SIG-M5 (cell line): ENCODE measurements around the gene COMMD10.
"Not testable (repeated sequence)": the region's sequence is repeated elsewhere in the genome, so short reads cannot be mapped to it uniquely, and the experiment has no call there.

Experiments used
- DNase-seq: peaks from one replicate; lab custom pipeline; 2025; lab: John Stamatoyannopoulos, UW

Gene COMMD10

DNA sequence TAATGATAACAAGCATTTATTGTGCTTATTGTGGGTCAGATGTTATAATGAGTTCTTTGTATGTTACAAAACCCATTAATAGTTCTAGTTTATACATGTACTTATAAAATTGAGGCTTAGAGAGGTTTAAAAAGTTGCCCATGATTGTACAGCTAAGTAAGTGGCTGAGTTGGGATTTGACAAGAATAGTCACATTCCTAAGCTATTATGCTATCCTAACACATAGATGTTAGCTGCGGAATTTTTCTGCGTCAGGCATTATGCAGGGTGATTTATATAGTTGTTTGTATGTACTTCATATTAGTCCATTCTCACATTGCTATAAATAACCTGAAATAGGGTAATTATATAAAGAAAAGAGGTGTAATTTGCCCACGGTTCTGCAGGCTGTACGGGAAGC, 12.5 kb downstream of the COMMD10 start:
- DNase-seq, result no peak

DNA sequence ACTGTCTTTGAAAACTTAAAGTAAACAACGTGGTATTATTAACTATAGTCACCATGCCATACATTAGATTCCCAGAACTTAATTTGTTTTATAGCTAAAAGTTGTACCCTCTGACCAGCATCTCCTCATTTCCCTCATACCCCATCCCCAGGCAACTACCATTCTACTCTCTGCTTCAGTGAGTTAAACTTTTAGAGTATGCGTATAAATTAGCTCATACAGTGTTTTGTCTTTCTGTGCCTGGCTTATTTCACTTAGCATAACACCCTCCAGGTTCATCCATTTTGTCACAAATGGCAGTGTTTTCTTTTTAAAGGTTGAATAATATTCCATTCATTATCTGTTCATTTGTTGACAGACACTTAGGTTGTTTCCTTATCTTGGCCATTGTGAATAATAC, 14.2 kb downstream of the COMMD10 start:
- no peak for DNase-seq

DNA sequence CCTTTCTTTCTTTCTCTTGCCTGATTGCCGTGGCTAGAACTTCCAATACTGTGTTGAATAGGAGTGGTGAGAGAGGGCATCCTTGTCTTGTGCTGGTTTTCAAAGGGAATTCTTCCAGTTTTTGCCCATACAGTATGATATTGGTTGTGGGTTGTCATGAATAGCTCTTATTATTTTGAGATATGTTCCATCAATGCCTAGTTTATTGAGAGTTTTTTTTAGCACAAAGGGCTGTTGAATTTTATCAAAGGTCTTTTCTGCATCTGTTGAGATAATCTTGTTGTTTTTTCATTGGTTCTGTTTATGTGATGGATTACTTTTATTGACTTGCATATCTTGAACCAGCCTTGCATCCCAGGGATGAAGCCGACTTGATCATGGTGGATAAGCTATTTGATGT, 20.1 kb downstream of the COMMD10 start:
- not testable (repeated sequence) for DNase-seq

DNA sequence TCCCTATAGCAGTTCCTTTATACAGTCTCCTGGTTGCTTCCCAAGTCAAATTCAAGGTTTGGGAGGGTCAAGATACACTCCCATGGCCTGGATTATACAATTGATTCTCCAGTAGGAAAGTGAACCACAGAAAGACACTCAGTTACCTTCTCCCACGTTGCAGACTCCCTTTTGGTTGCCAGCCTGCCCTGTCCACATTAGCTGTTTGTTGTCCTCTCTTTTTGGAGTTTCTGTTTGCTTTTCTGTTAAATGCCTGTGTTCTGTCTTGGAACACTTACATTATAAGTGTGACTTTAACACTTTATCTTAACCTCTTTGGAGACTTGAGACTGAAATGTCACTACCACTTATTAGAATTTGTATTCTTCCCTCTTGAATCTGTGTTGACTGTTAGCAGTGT, 30.3 kb downstream of the COMMD10 start:
- DNase-seq, result no peak

DNA sequence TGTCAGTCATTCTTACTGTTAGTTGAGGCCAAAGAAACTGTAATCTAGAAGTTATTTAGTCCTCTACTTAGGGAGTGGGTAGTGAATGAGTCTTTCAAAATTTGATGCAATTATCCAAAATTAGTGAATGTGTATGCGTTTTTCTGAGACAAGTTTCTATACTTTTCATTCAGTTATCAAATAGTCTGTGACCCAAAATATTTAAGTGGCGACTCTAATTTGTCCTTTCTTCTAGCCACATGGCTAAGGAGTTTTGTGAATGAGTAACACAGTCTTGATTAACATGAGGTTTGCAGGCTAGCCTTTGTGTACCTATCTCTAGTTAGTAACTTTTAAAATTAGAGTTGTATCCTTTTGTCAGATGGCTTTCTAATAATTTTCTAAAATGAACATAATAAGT, 45.6 kb downstream of the COMMD10 start:
- DNase-seq, result no peak

DNA sequence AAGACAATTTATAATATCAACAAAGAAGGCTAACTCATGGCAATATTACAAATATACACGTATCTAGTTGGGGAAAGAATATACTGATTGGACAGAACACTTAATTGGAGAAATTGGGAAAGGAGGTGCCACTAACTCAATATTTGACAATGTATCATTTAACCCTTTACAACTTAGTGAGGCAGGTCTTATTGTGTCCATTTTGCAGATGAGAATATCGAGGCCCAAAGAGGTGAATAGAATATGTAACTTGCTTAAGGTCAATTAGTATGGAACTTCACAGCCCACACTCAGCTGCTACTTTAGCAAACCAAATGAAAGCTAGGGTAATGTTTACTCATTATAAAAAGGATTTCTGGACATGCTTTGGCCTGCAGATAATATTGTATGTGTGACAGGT, 46.2 kb downstream of the COMMD10 start:
- DNase-seq, result no peak

DNA sequence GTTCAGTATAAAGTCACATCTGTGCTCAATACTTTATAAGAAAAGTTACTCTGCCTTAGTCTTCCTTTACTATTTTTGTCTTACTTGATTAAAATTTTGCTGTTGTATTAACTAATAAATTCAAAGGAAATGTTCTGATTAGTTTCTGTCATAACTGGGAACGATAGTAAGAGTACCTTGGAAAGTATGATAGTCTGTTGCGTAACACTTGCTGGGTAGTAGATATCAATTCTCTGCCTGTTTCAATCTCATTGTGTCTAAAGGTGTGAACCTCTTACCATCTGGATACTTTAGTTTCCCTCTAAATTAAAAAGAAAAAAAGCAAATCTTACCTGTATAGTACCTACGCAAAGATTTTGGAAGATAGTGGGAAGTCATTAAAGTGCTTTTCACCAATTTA, 48.5 kb downstream of the COMMD10 start:
- no peak for DNase-seq

DNA sequence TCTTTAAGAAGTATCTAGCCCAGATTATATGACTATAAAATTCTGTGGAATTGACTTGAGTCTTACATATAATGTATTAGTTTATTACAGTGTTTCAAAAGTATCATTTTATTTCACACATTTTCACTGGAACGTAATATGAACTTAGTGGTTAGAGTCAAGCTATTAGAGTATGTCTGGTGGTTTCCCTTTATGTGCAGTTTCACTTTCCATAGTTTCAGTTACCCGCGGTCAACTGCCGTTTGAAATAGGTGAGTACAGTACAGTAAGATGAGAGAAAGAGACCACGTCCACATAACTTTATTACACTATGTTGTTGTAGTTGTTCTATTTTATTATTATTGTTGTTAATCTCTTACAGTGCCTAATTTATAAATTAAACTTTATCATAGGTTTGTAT, 50.5 kb downstream of the COMMD10 start:
- no peak for DNase-seq

DNA sequence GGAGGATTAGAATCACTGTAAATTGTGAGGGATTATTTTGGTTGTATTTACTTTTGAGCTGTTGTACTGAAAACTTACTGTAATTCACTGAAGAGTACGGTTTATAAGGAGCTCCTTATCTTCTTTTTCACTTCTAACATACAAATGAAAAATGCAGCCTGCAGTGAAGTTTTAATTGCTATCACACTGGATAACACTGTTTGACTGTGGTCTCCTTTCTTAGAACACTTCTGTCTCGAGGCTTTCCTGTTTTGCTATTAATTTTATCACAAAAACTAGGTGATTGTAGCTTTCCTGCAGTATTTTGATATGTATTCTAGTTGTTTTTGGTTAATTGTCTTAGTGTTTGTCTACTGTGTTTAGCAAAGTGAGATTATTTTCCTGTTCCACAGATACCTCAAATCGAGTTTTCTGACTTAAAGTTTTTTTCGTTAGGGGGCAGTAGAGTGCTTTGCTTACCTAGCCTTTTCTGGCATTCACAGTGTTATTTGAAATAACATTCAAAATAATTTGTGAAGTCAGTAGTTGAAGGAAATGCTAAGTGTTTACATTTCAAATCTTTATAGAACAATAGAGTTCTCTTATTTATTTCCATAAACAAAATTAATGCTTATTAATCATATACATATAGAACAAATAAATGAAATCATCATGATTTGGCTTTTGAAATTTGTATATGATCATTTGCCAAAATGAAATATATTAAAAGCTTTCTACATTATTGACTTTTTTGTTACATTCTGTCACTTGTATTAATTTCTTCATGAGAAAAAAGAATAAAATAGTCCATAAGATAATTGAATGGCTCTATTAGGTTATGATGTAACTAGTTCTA, 52.9 kb downstream of the COMMD10 start:
- no peak for DNase-seq

DNA sequence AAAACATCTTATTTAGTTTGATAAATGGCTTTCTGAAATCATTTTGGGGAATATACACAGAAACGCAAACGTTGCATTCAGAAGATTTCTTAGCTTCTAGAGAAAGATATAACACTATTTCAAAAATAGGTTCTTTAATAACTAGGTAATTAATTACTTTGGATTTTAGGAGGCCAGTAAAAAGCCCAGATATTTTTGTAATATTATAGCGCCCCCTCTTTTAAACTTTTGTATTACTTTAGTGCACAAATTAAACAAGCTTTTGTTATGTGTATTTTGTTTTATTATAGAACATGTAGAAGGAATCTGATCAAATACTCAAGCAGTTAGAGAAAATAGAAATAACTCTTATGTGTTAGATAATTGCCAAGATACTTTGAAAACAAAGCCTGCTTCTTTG, 57.7 kb downstream of the COMMD10 start:
- DNase-seq, result no peak

DNA sequence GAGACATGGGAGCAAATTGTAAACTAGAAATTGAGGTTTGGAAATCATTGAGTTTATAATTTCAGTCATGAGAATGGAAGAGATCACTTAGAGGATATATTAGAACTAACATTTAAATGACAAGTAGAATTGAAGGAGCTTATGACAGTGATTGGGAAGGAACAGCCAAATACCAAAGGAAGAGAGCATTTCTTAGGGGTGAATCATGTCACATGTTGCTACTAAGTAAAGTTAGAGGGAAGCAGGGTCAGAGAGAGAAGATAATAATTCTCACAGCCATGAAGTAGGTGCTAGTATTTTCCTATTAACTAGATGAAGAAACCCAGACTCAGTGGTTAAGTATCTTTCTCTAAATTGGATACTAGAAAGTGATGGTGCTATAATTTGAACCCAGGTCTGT, 59.3 kb downstream of the COMMD10 start:
- DNase-seq, result no peak

DNA sequence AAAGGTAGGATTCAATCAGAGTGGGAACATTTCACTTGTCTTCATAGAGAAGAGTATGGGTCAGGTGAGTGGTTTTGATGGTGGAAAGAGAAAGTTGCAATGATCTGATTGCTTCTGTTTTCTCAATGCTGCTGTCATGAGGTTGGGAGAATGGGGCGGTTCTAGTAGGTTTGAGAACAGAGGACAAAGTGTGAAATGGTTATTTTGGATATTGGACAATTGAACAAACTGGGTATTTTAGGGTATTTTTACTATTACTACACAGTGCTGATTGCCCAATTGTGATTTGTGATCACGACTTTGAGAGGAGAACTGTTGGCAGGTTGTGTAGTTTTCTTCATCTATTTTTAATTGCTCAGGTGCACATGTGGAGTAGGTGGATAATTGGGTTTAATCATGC, 60.2 kb downstream of the COMMD10 start:
- no peak for DNase-seq

DNA sequence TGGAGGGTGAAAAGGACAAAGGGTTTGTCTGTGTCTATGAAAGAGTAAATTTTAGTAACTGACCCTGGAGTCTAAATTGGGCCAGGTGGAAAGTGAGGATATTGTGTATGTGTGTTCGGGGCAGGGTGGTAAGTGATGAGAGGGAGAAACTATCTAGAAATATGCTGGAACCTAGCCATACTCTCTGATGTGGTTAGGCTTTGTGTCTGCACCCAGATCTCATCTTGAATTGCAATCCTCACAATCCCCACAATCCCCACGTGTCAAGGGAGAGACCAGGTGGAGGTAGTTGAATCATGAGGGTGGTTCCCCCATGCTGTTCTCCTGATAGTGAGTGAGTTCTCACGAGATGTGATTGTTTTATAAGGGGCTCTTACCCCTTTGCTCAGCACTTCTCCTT, 60.6 kb downstream of the COMMD10 start:
- no peak for DNase-seq

DNA sequence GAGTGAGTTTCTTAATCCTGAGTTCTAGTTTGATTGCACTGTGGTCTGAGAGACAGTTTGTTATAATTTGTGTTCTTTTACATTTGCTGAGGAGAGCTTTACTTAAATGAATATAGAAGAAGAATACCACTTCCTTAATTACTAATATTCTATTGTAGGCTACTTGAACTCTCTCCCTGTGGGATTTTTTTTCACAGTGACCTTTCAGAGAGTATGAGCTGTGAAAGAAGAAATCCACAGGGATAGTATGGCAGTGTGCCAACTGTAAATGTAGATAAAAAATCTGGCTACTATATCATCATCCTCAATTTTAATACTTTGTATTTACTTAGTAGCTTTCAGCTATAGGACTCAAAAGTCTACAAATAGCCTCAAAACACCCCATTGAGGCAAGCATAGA, 67.3 kb downstream of the COMMD10 start:
- DNase-seq, result no peak

DNA sequence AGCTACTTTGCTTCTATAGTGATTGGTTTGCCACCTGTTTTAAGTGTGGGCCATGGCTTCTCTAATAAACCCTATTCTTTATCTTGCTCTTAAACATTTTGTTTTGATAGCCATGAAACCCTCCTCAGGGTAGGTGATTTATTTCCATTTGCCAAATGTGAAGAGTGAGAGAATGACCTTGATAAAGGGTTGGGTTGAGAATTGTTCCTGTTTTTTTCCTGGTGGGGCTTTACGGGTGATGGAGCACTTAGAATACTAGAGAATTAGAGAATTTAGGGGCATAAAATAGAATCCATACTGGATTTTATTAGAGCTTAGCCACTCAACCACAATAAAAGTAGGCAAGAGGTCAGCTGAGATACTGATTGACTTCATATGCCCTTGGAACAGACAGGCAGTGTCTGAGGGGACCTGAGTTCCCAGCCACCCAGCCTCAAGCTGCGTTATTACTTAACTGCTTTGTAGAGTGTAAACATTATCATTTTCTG, 68.9 kb downstream of the COMMD10 start:
- DNase-seq, result no peak

DNA sequence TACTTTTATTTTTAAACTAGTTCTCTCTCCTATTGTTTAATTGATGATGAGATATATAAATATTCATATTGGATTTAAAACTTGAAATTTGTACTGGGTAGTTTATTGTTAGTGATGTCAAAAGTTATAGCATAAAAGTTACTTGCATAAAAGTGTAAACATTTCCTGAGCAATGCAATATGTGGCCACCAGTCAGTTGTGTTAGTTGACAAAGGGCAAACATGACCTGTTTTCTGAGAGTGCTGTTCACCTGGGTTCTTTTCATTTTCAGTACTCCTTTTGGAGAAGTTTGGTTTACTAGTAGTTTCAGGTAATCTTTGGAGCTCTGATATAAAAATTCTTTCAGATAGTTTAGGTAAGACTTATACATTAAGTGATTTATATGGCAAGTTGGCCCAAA, 69.4 kb downstream of the COMMD10 start:
- no peak for DNase-seq

DNA sequence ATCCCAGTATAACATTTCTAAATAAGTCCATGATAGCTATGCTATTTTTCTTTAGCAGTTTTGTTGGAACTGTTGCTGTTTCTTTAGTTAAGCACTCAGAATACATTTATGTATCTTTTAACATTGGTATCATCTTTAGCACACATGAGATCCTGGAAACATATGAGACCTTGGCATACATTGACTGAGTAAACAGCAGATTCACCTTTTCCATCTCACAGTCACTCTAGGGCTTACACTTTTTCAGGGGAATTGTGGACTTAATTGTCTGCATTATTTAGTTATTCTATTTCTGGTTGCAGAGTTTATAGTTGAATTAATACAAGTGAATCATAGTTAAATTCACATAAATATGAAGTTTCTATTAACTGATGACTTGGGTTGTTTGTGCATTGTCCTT, 70.1 kb downstream of the COMMD10 start:
- DNase-seq, result no peak

DNA sequence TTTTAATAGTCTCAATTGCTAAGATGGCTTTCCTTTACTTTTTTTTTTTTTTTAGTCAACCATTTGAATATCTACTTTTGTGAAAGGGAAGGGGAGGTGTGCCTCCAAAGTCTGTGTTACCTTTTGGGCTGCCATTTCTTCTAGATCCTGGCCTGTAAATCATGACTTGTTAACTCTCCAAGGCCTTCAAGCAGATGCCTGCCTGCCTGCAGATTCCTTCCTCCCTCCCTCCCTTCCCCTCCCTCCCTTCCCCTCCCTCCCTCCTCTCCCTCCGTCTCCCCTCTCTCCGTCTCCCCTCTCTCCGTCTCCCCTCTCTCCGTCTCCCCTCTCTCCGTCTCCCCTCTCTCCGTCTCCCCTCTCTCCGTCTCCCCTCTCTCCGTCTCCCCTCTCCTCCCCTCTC, 73.1 kb downstream of the COMMD10 start:
- DNase-seq, result no peak

DNA sequence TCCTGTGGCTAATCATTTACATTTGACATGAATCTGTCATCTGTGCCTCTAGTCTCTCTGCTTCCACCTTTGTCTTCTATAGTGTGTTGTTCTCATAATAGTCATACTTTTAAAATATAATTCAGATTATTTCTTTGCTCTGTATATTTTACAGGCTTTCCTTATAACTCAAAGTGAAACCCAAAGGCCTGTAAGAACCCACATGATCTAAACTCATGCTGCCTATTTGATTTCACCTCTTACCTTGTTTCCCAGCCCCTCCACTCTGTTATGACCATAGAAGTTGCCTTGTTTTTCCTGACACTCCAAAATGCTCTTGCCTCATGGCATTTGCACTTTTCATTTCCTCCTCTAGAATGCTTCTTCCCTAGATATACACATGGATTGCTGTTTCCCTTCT, 74.2 kb downstream of the COMMD10 start:
- DNase-seq, result no peak

DNA sequence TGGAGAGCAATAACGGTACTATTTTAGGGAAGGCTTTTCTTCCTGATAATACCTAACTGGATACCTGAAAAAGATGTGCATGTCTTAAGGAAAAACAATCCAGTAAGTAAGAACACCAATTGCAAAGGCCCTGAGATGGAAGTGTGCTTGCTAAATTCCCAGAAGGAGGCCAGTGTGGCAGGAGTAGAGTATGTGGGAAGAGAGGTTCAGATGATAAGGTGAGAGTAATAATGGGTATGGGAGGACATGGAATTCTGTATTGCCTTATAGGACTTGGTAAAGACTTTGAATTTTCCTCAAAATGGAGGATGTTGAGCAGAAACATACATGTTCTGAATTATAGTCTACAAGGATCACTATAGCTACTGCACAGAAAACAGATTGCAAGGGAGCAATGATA, 89.3 kb downstream of the COMMD10 start:
- DNase-seq, result no peak

DNA sequence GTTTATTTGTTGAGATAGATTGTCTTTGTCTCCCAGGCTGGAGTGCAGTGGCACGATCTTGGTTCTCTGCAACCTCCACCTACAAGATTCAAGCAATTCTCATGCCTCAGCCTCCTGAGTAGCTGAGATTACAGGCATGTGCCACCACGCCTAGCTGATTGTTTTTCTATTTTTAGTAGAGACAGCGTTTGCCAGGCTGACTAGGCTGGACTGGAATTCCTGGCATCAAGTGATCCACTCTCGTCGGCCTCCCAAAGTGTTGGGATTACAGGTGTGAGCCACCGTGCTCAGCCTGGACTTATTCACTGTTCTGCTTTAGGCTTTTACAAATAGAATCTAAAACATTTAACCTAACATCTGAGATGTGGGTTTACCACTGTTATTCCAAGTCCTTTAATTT, 91.3 kb downstream of the COMMD10 start:
- no peak for DNase-seq

DNA sequence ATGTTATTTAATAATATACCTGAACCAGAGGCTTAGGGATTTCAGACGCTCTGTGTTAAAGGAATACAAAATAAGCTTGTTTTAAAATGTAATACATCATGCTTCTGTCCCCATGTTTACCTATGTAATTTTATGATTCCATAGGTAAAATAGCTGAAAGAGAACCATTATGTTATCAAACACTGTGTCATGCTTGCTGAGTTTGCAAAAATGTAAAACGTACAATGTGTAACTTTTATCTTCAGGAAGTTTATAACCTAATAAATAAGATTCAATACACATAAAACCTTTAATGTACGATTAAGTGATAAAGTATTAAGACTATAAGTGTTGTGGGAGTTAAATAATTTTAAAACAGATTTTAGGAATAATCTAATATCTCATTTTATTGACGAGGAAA, 94.1 kb downstream of the COMMD10 start:
- no peak for DNase-seq

DNA sequence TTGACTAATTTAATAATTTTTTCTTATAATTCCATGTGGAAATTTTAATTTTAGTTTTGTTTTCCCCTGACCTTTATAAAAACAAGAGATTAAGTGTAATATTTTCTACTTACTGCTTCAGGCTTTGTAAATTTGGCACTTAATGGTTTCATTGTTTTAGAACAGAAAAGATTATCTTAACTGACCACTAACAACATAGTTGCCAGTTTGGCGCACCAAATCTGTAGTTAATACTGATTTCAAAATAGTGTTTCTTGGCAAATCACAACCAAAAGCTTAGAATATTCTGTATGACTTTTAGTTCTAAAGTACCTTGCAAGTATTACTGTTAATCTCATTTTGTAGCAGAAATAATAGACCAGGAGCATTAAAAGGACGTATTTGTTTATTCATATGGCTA, 124.3 kb downstream of the COMMD10 start:
- no peak for DNase-seq

DNA sequence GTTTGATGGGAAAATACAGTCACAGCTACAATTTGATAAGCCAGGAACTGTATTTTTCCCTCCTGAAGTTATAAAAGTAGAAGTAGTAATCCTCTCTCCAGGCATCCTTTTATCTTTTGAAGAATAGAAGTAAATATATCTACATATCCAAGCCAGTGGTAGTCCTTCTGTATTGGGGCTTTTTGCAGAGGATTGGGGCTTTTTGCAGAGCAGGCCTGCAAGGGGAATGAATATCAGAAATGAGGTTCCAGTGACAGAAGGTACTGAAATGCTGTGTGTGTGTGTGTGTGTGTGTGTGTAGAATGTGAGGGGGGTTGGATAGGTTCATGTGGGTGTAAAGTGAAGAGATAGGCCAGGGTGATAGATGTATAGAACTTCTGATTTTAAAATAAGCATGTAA, 127.4 kb downstream of the COMMD10 start:
- no peak for DNase-seq
